GM12878 (cell line): ENCODE data around the gene COBLL1. TPM values are rescaled to one million over a fixed set of nuclear protein-coding genes. Genes with fewer than 3 reads are reported as not detected.

ENCODE experiments used
- ATAC-seq: fragments of 200-7000 bp; cut with Tn5 transposase; 3 replicates; pipeline ENCODE4 v1.9.1; 2020; ENCODE audit warnings: mild to moderate bottlenecking, moderate library complexity
- BruUV-seq: library from RNA; stranded (reverse); fragments of 400-500 nt; replicated peaks from 2 replicates; lab custom pipeline; 2021; lab: Mats Ljungman, UMichigan
- CTCF ChIA-PET: fragments of 300-600 bp; sonication (Branson Sonifier 250); formaldehyde crosslinking; extraction: SDS; loops from one replicate; lab custom pipeline; 2021; ENCODE audit warnings: inconsistent platforms; lab: Yijun Ruan, JAX
- POLR2A ChIA-PET: fragments of 350-600 bp; formaldehyde crosslinking; extraction: SDS; loops from one replicate; lab custom pipeline; 2021; ENCODE audit warnings: inconsistent platforms; lab: Charles Lee
- RAD21 ChIA-PET: fragments of 300-600 bp; sonication (Branson Sonifier 250); formaldehyde crosslinking; loops from one replicate; lab custom pipeline; 2023; ENCODE audit warnings: antibody characterized with exemption; ENCODE audit not compliant: unreplicated experiment; lab: Charles Lee
- SMC1A ChIA-PET: fragments of 300-600 bp; sonication (Branson Sonifier 250); formaldehyde crosslinking; loops from one replicate; lab custom pipeline; 2023; ENCODE audit not compliant: unreplicated experiment, uncharacterized antibody; lab: Charles Lee
- DNase-seq: peaks from one replicate; pipeline ENCODE4 v3.0.0-alpha.2; 2011; ENCODE audit warnings: low read depth, low spot score
- FAIRE-seq: peaks from 3 replicates; lab custom pipeline; 2011; peaks lifted over from hg19 to GRCh38; lab: Jason Lieb, UNC
- H2AFZ ChIP-seq: 2 replicates; pipeline ENCODE4 v1.6.0; 2011; ENCODE audit warnings: low read depth, low read length, control low read depth; ENCODE audit not compliant: control insufficient read depth
- H3K27ac ChIP-seq: 2 replicates; pipeline ENCODE4 v1.5.1; 2011; ENCODE audit warnings: control low read depth; ENCODE audit not compliant: control insufficient read depth, insufficient read depth
- H3K27me3 ChIP-seq, 2 experiments: replicated peaks in 1 of 2; 2 replicates each; pipeline versions ENCODE4 v1.6.0 to v1.6.1; 2011; ENCODE audit warnings: low read length in 1 of 2; ENCODE audit not compliant: control insufficient read depth in 2 of 2, insufficient read depth in 2 of 2
- H3K36me3 ChIP-seq, 2 experiments: 2 replicates each; pipeline ENCODE4 v1.5.1; 2011; ENCODE audit warnings: low read length in 1 of 2; ENCODE audit not compliant: control insufficient read depth in 2 of 2, insufficient read depth in 2 of 2
- H3K4me1 ChIP-seq: 2 replicates; pipeline ENCODE4 v1.6.1; 2011; ENCODE audit warnings: mild to moderate bottlenecking, low read length, moderate library complexity, mixed read lengths; ENCODE audit not compliant: control insufficient read depth, insufficient read depth
- H3K4me2 ChIP-seq: 2 replicates; pipeline ENCODE4 v1.6.0; 2011; ENCODE audit warnings: control low read depth; ENCODE audit not compliant: control insufficient read depth, insufficient read depth
- H3K4me3 ChIP-seq: fragments of 200-600 bp; sonication (generic); 2 replicates; pipeline ENCODE4 v1.5.1; 2016
- H3K79me2 ChIP-seq: 2 replicates; pipeline ENCODE4 v1.6.0; 2011; ENCODE audit warnings: low read length; ENCODE audit not compliant: control insufficient read depth, insufficient read depth
- H3K9ac ChIP-seq: 2 replicates; pipeline ENCODE4 v1.8.0; 2011; ENCODE audit warnings: low read length, control low read depth, mixed read lengths; ENCODE audit not compliant: control insufficient read depth, insufficient read depth
- H3K9me3 ChIP-seq: replicated peaks from 3 replicates; pipeline ENCODE4 v1.5.1; 2011; ENCODE audit warnings: mild to moderate bottlenecking, low read length; ENCODE audit not compliant: control insufficient read depth, insufficient read depth
- H4K20me1 ChIP-seq: 2 replicates; pipeline ENCODE4 v1.6.0; 2011; ENCODE audit not compliant: control insufficient read depth, insufficient read depth
- FOXM1 ChIP-seq: IDR thresholded peaks from 2 replicates; pipeline ENCODE4 v1.6.1; 2012; ENCODE audit warnings: low read depth, mild to moderate bottlenecking, inconsistent platforms, low read length, moderate library complexity
- HDAC6 ChIP-seq: fragments of 200-600 bp; sonication (generic); IDR thresholded peaks from one replicate; pipeline ENCODE4 v1.8.0; 2017; ENCODE audit warnings: antibody characterized with exemption; ENCODE audit not compliant: unreplicated experiment
- JUND ChIP-seq: IDR thresholded peaks from 2 replicates; pipeline ENCODE4 v1.6.1; 2012; ENCODE audit warnings: low read depth, mild to moderate bottlenecking, low read length, improper control_type of control experiment, moderate library complexity
- MXI1 ChIP-seq: fragments of 150-350 bp; IDR thresholded peaks from 2 replicates; pipeline ENCODE4 v1.6.1; 2011; ENCODE audit warnings: low read depth, mild to moderate bottlenecking, inconsistent platforms, low read length, improper control_type of control experiment
- PAX5 ChIP-seq: IDR thresholded peaks from 2 replicates; pipeline ENCODE4 v1.6.1; 2011; ENCODE audit warnings: low read depth, low read length, borderline replicate concordance
- PML ChIP-seq: IDR thresholded peaks from 2 replicates; pipeline ENCODE4 v1.6.1; 2012; ENCODE audit warnings: low read length, inconsistent platforms
- RB1 ChIP-seq: fragments of 450-650 bp; formaldehyde crosslinking; IDR thresholded peaks from 2 replicates; pipeline ENCODE4 v1.6.1; 2017; ENCODE audit warnings: mild to moderate bottlenecking, borderline replicate concordance
- SP1 ChIP-seq: IDR thresholded peaks from one replicate; pipeline ENCODE4 v1.6.1; 2011; ENCODE audit warnings: low read depth, low read length
- USF1 ChIP-seq: IDR thresholded peaks from 2 replicates; pipeline ENCODE4 v1.6.1; 2011; ENCODE audit warnings: borderline replicate concordance, low read depth, mild to moderate bottlenecking, moderate library complexity, mixed read lengths, low read length; ENCODE audit not compliant: insufficient read depth; ENCODE audit errors: extremely low read length
- ZNF217 ChIP-seq: fragments of 450-650 bp; IDR thresholded peaks from 2 replicates; pipeline ENCODE4 v1.6.1; 2017; ENCODE audit warnings: antibody characterized with exemption, mild to moderate bottlenecking
- WGBS: methylation state at CpG from one replicate; pipeline ENCODE4 v1.1.6; 2016; ENCODE audit warnings: low lambda C conversion rate; ENCODE audit not compliant: insufficient replicate concordance, insufficient coverage; ENCODE audit errors: missing lambda C conversion rate; 5-methylcytosine and 5-hydroxymethylcytosine counted together
- in situ Hi-C: fragments of 300-500 bp; cut with MboI; formaldehyde crosslinking; loops from 9 replicates; pipeline ENCODE4 v1.14.3; 2018; ENCODE audit warnings: mixed read lengths
- intact Hi-C: fragments of 100-400 bp; cut with micrococcal nuclease; formaldehyde crosslinking; loops from one replicate; pipeline ENCODE4 v1.14.2; 2022; ENCODE audit not compliant: unreplicated experiment
- polyA plus RNA-seq, 11 experiments: library from polyadenylated mRNA; depleted of rRNA in 4 of 11; unstranded in 6 of 11; stranded (reverse) in 5 of 11; fragments of >200 nt; fragmentation: Nextera tagmentation in 4 of 11; fragmentation: Illumina TruSeq in 1 of 11; extraction: Ambion mirVana in 4 of 11; extraction: Trizol in 1 of 11; gene quantifications; 1 replicate in 1 of 11; 2 replicates in 10 of 11; pipeline versions ENCODE4 v1.2.1 to v1.2.3, GENCODE V29; 2011 to 2016; ENCODE audit warnings: inconsistent platforms in 2 of 11, missing spikeins in 2 of 11, low read depth in 1 of 11
- total RNA-seq, 4 experiments: library from RNA; depleted of rRNA in 3 of 4; stranded (reverse); fragments of >200 nt in 3 of 4; fragmentation: Illumina TruSeq in 1 of 4; extraction: Trizol in 1 of 4; gene quantifications; 2 replicates each; pipeline versions ENCODE4 v1.2.1 to v1.2.3, GENCODE V29; 2013 to 2021
- TF ChIP-seq, protein P1 (sequence below): IDR thresholded peaks from 2 replicates; pipeline ENCODE4 v1.6.1; 2012; ENCODE audit warnings: low read depth, low read length, improper control_type of control experiment

Gene COBLL1
- total and polyA plus RNA-seq, 10 of the 15 experiments (the other 5 are each of a cell fraction or from before 2014, with no cell fraction given) = 0.46 TPM; not detected in 9

GRCh38 chr2:164773635-164774034, 68.0 kb downstream of the COBLL1 start:
- no peak overlapping the region for H3K9ac ChIP-seq
- WGBS = 63% methylated on average over 3 of the region's 3 CpGs
- RAD21 ChIA-PET = no interaction called here
- no peaks in the 10 kb centered on the region for H3K79me2 ChIP-seq
- no peak for FAIRE-seq
- no peak for TF ChIP-seq MXI1
- TF ChIP-seq ZNF217 = no peak
- no peak for TF ChIP-seq HDAC6
- no peak for TF ChIP-seq FOXM1
- TF ChIP-seq PAX5 = no peak
- no peak for TF ChIP-seq PML
- TF ChIP-seq, protein P1, sequence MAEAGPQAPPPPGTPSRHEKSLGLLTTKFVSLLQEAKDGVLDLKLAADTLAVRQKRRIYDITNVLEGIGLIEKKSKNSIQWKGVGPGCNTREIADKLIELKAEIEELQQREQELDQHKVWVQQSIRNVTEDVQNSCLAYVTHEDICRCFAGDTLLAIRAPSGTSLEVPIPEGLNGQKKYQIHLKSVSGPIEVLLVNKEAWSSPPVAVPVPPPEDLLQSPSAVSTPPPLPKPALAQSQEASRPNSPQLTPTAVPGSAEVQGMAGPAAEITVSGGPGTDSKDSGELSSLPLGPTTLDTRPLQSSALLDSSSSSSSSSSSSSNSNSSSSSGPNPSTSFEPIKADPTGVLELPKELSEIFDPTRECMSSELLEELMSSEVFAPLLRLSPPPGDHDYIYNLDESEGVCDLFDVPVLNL = no peak
- no peak for TF ChIP-seq USF1
- no peak for TF ChIP-seq JUND
- no peak for TF ChIP-seq RB1
- TF ChIP-seq SP1 = no peak
- TF ChIP-seq, all 136 proteins: peak for 0
- ATAC-seq (no peak), DNase-seq (no peak)
- H3K4me1 ChIP-seq = no peaks in the 10 kb centered on the region
- H3K9me3 ChIP-seq = no peaks in the 10 kb centered on the region; the same call in 2 of the 3 replicates
- CTCF ChIA-PET = interaction anchor here (1.1 to 1.4 kb wide), 2 partner anchors 12 to 35 kb away, joined by 3 to 4 read pairs; no protein-coding TSS in a partner anchor
- POLR2A ChIA-PET = no interaction called here
- no peak overlapping the region for H3K4me3 ChIP-seq
- BruUV-seq = no TSS peak
- no peaks in the 10 kb centered on the region for H3K36me3 ChIP-seq
- intact Hi-C loops = no loop called here
- H4K20me1 ChIP-seq = no peaks in the 10 kb centered on the region
- in situ Hi-C loops = no loop called here
- no peaks in the 10 kb centered on the region; a peak in 2 of 4 replicates for H3K27me3 ChIP-seq
- H2AFZ ChIP-seq = no peak overlapping the region
- H3K27ac ChIP-seq = no peak overlapping the region
- SMC1A ChIA-PET = no interaction called here
- no peak overlapping the region for H3K4me2 ChIP-seq
